ENCODE results near the gene DUSP12. TPM values are rescaled to one million over a fixed set of nuclear protein-coding genes. Genes with fewer than 3 reads are reported as not detected.

Gene DUSP12
- polyA plus RNA-seq, 2 of the 4 experiments (the other 2 are of a cell fraction): 47.3 to 96.3 TPM

DNA sequence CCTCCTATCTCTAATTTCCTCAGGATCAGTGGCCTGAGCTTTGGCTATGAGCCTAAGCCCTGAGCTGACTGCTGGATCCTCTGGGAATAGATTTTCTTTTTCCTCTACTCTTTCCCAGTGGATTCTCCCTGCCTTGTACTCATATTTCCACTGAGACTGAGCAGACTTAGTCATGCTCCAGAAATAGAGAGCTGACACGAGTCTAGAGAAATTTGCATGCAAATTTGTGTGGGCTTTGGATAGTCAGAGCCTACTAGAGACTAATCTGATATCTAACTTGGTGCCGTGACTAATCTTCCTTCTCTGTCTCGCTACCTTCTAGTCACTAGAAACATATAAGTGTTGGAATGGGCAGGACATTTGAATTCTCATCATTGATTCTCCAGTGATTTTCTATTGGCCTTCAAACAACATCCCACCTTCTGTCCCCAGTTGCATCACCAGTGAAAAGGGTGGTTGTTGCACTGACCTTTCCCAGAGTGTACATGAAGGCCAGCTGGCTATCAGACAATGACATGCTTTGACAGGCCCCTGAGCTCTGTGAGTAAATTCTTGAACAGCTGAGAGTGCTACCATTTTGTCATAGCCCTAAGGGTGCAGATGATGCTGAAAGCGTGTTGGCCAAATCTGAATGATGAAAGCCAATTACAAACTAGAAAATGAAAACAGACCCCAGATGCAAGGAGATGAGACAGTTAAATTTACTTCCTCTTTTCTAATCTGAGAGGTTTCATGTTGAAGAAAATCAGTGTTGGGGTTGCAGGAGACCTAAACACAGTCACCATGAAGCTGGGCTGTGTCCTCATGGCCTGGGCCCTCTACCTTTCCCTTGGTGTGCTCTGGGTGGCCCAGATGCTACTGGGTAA is 42.9 kb upstream of the DUSP12 start, which contains the start of gene FCRLA:
FCRLA (plus strand) TSS at position 748 of the 866 bp plus-strand sequence; CDS start at position 784, 36 bp downstream.
- no peak for FAIRE-seq
- 63% methylated on average over 4 of the region's 4 CpGs for WGBS (ENCODE audit: missing lambda C conversion rate)

DNA sequence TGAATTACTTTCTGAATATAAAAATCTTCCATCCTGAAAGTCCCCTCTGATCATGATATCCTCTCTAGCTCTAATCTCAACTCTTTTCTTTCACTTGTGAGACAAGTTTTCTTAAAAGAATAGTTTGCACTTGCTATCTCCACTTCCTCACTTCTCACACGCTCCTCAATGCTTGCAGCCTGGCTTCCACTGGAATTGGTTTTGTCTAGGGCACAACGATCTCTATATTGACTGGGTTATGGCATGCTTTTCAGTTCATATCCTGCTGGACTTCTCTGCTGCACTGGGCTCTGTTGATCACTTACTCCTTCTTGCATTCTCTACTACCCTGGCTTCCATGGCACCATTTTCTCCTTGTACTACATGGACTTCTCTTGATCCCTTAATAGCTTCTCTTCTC is 42.1 kb upstream of the DUSP12 start:
- Histone ChIP-seq H3K9me3 (no peaks in the 10 kb centered on the region), H3K4me3 (no peak overlapping the region), H3K4me2 (no peak overlapping the region), H3K4me1 (peaks cover 5% of the 10 kb centered on the region; the same call in 2 of the 3 replicates), H3K27ac (no peak overlapping the region)
- WGBS (ENCODE audit: missing lambda C conversion rate): 72% methylated on average over 2 of the region's 2 CpGs
- ChIA-PET CTCF (interaction anchor here (1.0 to 1.8 kb wide), 2 partner anchors 31 to 330 kb away, joined by 4 to 9 read pairs; no protein-coding TSS in a partner anchor), POLR2A (no interaction called here)
- DNase-seq (ENCODE audit: low read depth in 1 of 2, low spot score in 1 of 2) (no peak), FAIRE-seq (no peak), ATAC-seq (no peak; a peak in 1 of 6 replicates)
- TF ChIP-seq ESRRA (IDR thresholded peaks at IDR 0.05; ENCODE audit: borderline replicate concordance, low read length): no peak
- TF ChIP-seq PHF8 (IDR thresholded peaks at IDR 0.05; ENCODE audit: borderline replicate concordance, low read depth): no peak
- TF ChIP-seq, protein P1, sequence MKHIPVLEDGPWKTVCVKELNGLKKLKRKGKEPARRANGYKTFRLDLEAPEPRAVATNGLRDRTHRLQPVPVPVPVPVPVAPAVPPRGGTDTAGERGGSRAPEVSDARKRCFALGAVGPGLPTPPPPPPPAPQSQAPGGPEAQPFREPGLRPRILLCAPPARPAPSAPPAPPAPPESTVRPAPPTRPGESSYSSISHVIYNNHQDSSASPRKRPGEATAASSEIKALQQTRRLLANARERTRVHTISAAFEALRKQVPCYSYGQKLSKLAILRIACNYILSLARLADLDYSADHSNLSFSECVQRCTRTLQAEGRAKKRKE (CRISPR knock-in tag; IDR thresholded peaks at IDR 0.05; ENCODE audit: low read depth): no peak
- TF ChIP-seq KDM1A (IDR thresholded peaks at IDR 0.05; ENCODE audit: low read depth): no peak
- no peak for TF ChIP-seq GATA3 (IDR thresholded peaks at IDR 0.05; ENCODE audit: borderline replicate concordance)
- TF ChIP-seq EP300 (IDR thresholded peaks at IDR 0.05): no peak
- TF ChIP-seq, protein P2, sequence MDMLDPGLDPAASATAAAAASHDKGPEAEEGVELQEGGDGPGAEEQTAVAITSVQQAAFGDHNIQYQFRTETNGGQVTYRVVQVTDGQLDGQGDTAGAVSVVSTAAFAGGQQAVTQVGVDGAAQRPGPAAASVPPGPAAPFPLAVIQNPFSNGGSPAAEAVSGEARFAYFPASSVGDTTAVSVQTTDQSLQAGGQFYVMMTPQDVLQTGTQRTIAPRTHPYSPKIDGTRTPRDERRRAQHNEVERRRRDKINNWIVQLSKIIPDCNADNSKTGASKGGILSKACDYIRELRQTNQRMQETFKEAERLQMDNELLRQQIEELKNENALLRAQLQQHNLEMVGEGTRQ (IDR thresholded peaks at IDR 0.05): no peak
- no peak for TF ChIP-seq CBX8 (IDR thresholded peaks at IDR 0.05)
- no peak for TF ChIP-seq HOXB13 (CRISPR knock-in tag; IDR thresholded peaks at IDR 0.05; ENCODE audit: low read depth)
- TF ChIP-seq TP53 (CRISPR knock-in tag; IDR thresholded peaks at IDR 0.05): no peak
- TF ChIP-seq ZFP36 (IDR thresholded peaks at IDR 0.05; ENCODE audit: borderline replicate concordance, partially characterized antibody): no peak
- TF ChIP-seq MAZ (IDR thresholded peaks at IDR 0.05; ENCODE audit: borderline replicate concordance, low read depth, low read length): no peak
- no peak for TF ChIP-seq HOXB5 (CRISPR knock-in tag; IDR thresholded peaks at IDR 0.05)

More for the DNA sequence above, 42.9 kb upstream of the DUSP12 start, which contains the start of gene FCRLA:
- TF ChIP-seq HOXB13 (CRISPR knock-in tag; IDR thresholded peaks at IDR 0.05; ENCODE audit: low read depth) (no peak), KDM1A (IDR thresholded peaks at IDR 0.05; ENCODE audit: low read depth) (no peak), ZSCAN20 (CRISPR knock-in tag; IDR thresholded peaks at IDR 0.05) (no peak)
- Histone ChIP-seq H3K4me2 (no peak within 1 kb of the TSS), H3K4me1 (peaks cover 12% of the 10 kb centered on the region; the same call in 2 of the 3 replicates), H3K4me3 (no peak within 1 kb of the TSS), H3K27ac (no peak within 1 kb of the TSS), H3K9me3 (no peaks in the 10 kb centered on the region)
- CTCF ChIA-PET: interaction anchor here (0.9 to 1.8 kb wide), 4 partner anchors 13 to 330 kb away, joined by 3 to 9 read pairs (median 4); no protein-coding TSS in a partner anchor
- POLR2A ChIA-PET: no interaction called here
- DNase-seq (ENCODE audit: low read depth in 1 of 2, low spot score in 1 of 2) (peak in 1 of 2 experiments; percentile 16), ATAC-seq (no peak; a peak in 1 of 6 replicates)

DNA sequence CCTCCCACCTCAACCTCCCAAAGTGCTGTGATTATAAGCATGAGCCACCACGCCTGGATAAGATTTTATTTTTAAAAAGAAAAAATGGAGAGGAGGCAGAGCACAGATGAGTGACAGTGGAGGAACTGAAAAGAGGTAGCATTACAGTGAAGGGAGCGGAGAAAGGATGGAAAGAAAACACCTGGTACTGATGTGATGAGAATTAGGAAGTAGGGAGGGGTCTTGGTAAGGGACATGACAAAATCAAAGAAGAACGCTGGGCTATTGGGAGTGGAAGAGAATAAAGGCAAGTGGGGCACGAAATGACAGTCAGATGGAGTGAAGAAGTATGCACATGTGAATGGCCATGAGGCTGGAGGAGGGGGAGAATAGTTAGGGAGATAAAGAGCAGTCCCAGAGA is 40.2 kb upstream of the DUSP12 start:
- ChIA-PET POLR2A (no interaction called here), CTCF (interaction anchor here (1.2 kb wide), 1 partner anchor 17 kb away, joined by 4 read pairs; no protein-coding TSS in a partner anchor)
- 58% methylated on average over 4 of the region's 4 CpGs for WGBS (ENCODE audit: missing lambda C conversion rate)
- no peak for ATAC-seq
- Histone ChIP-seq H3K9me3 (no peaks in the 10 kb centered on the region), H3K27ac (no peak overlapping the region), H3K4me1 (no peaks in the 10 kb centered on the region), H3K4me2 (no peak overlapping the region), H3K4me3 (no peak overlapping the region)
- DNase-seq (ENCODE audit: low read depth in 1 of 2, low spot score in 1 of 2): no peak
- FAIRE-seq: no peak
- TF ChIP-seq TP53 (CRISPR knock-in tag; IDR thresholded peaks at IDR 0.05) (no peak), NPAS2 (CRISPR knock-in tag; IDR thresholded peaks at IDR 0.05; ENCODE audit: borderline replicate concordance) (no peak), CBX2 (IDR thresholded peaks at IDR 0.05; ENCODE audit: borderline replicate concordance, low read depth) (no peak), EHMT2 (IDR thresholded peaks at IDR 0.05; ENCODE audit: low read depth) (no peak)
